SU-DHL-6 (cell line): Measurements from ENCODE around the gene MIOS.

Source experiments
- CTCF ChIP-seq: fragments of 200-600 bp; sonication (generic); IDR thresholded peaks from one replicate; pipeline ENCODE4 v1.5.1; 2017; ENCODE audit warnings: antibody characterized with exemption, mild to moderate bottlenecking, low read length, moderate library complexity; ENCODE audit not compliant: insufficient read depth, poor library complexity, severe bottlenecking
- EZH2phosphoT487 ChIP-seq: fragments of 200-600 bp; sonication (generic), shearing (Covaris generic); conservative IDR thresholded peaks from 2 replicates; pipeline ENCODE4 v1.6.1; 2018; ENCODE audit warnings: mild to moderate bottlenecking, antibody characterized with exemption, low read length, moderate library complexity, mixed read lengths

- TF ChIP-seq CTCF (no peak), EZH2phosphoT487 (no peak)
Measured at GRCh38 chr7:7612519-7612918, 45.8 kb downstream of the MIOS start.
